Cortex of kidney (tissue), 1 donor: ENCODE results near the gene CEBPZ.
A peak's percentile ranks its signal among the peaks of the same experiment; 100 is the strongest.

Experiments used
- DNase-seq: peaks from one replicate; lab custom pipeline; 2025; lab: John Stamatoyannopoulos, UW

CEBPZ gene

DNA sequence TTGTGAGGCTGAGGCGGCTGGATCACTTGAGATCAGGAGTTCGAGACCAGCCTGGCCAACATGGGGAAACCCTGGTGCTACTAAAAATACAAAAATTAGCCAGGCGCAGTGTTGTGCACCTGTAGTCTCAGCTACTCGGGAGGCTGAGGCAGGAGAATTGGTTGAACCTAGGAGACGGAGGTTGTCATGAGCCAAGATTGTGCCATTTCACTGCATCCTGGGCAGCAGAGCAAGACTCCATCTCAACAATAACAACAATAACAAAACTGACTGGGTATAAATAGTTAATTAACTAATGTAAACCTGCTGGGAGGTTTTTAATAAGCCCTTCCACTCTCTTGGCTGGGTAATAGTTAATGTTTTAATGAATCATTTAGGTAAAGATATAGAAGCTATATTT is 50.8 kb downstream of the CEBPZ start:
- no peak for DNase-seq

DNA sequence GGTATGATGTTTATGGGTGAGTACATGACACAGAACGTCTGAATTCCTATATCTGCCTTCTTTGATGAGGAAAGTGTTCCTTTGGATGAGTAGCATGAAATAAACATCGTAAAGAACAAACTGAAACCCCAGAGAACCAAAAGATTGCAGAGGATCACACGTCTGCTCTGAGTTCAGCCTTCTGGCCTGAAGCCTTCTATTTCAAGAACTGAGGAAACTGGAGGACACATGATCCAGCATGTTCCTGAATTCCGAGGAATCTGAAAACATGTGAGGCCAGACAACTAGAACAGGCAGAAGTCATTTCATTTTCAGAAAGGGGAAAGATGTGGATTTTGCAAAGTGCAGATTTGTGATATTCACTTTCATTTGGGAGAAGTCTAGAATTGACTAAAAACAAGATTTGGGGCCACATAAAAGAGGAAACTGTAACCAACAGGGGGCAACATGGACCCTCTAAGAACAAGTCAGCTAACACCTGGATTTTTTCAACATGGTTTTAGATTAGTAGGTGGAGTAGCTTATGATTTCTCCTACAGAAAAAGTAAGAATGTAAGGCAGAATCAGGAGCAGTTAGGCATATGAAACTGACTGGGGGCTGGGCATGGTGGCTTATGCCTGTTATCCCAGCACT is 51.3 kb downstream of the CEBPZ start:
- DNase-seq = no peak

DNA sequence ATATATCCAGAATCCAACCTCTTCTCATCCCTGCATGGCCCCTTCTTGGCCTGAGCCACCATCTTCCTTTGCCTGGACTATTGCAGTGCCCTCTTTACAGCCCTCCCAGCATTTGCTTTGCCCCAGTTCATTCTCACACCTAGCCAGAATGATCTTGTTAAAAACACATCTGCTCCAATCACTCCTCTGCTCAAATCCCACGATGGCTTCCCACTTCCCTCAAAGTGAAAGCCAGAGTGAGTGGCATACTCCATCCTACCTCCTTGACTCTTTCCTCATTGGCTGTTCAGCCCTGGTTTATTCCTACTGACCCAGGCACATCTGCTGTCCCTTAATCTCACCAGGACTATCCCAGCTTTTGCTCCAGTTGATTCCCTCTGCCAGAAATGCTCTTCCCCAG is 57.7 kb downstream of the CEBPZ start:
- DNase-seq = no peak

DNA sequence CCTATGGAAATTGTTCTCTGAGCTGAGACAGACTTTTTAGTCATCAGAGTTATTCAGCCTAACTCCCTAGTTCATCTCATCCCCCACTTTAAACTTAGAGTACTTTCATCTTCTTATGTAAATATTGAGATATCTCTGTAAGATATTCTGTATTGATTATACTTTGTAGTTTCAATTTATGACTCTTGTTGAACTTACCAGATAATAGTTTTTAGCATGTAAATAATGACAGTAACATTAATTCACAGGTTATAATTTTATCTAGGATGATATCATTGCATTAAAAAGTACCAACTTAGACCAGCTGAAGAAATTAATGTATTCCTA is 59.8 kb downstream of the CEBPZ start:
- DNase-seq = no peak

DNA sequence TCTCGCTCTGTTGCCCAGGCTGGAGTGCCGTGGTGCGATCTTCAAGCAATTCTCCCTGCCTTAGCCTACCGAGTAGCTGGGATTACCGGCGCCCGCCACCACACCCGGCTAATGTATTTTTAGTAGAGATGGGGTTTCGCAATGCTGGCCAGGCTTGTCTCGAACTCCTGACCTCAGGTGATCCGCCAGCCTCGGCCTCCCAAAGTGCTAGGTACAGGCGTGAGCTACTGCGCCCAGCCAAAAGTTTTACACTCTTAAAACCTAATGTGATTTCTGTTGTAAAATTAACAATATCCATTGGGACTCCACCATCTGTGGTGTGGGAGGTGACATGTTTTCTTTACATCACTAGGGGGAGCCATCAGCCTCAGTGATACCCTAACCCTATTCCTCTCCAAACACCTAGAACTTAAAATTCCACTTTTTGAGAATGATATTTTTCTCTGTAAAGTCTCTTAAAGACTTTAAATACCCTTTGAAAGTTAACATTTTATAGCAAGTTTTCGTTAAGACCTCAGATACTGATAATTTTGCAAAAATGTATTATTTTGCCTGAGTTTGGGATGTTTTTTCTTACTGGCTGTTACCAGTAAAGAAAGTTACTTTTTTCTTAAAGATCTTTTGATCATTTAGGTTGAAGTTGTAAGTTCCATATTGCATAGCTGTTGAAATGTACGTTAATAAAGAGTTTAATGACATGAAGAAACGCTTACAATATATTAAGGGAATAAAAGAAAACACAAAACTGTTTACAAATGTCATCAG is 63.0 kb downstream of the CEBPZ start:
- no peak for DNase-seq

DNA sequence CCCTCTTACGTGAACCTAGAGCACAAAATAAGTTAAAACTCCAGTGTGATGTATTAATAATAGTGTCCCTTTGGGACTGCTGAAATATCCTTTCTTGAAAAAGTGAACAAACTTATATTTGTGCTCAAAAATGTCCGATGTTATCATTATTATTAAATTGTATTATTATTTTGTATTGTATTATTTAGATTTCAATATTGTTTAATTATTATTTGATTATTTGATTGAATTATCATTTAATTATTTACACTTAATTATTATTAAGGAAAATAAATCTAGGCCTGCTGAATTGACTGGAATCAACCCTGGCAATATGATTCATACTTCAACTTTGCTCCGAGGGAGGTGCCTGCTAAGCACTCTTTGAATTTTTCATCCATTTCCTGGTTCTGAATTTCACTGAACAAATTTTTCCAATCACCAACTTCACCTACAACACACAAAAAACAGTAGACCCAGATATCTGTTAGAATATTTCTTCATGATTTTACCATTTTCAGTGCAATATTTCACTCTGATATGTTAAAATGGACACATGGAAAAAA is 63.7 kb downstream of the CEBPZ start:
- DNase-seq = no peak

DNA sequence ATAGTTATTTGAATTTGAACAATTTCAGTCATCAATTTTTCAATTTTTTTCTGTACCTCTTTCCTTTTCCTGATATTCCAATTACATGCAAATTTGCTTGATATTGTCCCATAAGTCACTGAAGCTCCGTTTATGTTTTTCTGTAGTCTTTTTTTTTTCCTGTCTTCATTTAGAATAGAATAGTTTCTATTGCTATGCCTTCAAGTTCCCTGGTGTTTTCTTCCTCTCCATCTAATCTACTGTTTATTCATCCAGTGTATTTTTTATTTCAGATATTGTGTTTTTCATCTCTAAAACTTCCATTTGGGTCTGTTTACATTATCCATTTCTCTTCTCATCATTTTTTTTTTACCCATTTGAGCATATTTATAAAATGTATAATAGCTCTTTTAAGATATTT is 66.6 kb downstream of the CEBPZ start:
- DNase-seq = no peak

DNA sequence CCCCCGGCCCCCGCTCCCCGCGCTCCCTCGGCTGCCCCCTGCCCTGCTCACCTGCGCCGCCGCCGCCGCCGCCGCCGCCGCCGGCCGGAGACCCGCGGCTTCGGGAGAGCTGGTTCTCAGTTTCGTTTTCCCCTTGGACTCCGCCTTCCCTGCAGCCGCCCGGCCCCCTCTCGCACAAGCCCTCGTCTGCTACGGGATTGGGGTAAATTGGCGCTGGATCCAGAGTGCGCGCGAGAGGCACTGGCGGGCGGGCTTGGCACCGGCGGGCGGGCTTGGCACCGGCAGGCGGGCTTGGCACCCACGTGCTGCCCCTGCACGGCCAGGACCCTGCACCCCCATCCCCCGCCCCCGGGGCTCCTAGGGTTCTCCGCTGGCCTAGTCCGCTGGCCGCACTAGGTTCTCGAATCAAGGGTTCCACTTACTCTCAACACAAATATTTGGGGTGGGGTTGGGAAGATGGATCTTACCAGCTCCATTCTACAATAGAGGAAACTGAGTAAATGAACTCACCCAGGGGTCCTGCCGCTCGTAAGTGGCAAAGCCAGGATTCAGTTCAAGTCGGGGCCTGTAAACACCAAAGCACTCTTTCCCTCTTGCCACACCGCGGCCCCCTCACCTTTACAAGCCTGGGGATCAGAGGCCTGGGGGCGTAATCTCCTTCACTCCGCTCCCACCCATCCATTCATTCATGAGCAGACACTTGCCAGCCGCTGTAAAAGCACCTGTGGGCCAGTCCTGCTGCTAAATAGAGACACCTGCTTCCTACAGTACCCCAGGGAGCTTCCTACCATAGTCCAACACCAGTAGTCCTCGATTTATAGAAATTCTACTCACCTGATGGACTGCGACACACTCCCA is 74.3 kb downstream of the CEBPZ start, which contains the start of gene EIF2AK2:
Gene EIF2AK2, minus strand, starts transcription at position 124 of the 858 bp plus-strand sequence. CDS start 9,174 bp downstream, outside the sequence.
- DNase-seq = peak; percentile 36

DNA sequence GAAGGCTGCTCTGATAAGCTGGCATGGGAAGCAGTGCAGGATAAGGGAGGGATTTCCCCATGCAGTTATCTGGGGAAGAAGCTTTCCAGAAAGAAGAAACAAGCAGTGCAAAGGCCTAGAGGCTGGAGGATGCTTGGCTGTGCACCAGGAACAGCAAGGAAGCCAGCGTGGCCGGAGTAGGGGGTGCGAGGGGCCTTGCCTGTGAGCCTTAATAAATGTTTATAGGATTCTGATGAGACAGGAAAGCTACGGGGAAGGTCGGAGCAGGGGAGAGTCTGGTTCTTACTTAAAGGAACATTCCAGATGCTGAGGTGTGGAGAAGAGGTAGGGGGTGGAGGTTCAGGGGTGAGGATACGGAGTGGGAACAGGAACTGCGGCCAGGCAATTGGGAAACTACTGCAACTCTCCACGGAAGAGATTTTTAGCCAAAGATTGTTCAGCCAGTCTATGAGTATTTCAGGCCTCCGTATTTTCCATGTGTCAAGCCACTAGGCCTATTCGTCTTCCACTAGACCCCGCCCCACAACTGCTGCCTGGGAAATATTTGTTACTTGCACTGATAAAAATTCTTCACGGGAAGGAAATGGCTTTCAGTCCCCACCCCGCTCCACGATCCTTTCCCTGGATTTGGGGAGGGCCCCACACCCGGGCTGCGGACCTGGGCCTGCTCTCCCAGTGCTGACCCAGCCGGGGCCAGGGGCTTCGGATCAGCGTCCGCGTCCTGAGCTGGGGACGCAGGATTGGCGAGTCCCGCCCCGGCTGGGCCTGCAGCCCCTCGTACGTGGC is 75.1 kb downstream of the CEBPZ start:
- no peak for DNase-seq

DNA sequence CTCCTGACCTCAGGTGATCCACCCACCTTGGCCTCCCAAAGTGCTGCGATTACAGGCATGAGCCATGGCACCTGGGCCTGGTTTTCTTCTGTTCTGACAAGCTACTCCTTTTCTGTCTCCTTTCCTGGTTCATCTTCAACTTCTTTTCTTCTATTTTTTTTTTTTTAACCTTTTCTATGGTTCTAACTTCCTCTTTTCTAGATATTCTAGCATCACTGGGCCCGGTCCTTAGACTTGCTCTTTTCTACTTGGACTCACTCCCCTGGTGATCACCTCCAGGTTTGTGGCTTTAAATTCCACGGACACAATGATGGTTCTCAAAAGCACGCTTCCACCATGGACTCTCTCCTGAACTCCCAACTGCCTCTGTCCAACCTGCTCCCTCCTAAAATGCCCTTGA is 76.6 kb downstream of the CEBPZ start:
- no peak for DNase-seq

DNA sequence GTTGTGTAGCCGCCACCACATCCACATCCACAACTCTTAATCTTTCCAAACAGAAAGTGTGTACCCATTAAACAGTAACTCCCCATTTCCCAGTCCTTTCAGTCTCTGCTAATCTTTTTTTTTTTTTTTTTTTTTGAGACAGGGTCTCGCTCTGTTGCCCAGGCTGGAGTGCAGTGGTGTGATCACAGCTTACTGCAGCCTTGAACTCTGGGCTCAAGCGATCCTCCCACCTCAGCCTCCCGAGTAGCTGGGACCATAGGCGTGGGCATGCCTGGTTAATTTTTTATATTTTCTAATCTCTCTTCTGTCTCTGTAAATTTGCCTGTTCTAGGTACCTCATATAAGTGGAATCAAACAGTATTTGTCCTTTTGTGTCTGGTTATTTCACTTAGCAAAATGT is 78.2 kb downstream of the CEBPZ start:
- DNase-seq = no peak
